Type B pancreatic cell (in vitro differentiated cells): Measurements from ENCODE around the gene TNFRSF9. TPM values are rescaled to one million over a fixed set of nuclear protein-coding genes. Genes with fewer than 3 reads are reported as not detected.

Experiments
- DNase-seq: peaks from one replicate; pipeline ENCODE4 v3.0.0; 2021; ENCODE audit warnings: mixed read lengths; ENCODE audit not compliant: unreplicated experiment; ENCODE audit errors: extremely low spot score
- H3K27ac Mint-ChIP-seq: 2 replicates; pipeline ENCODE4 v1.8.0; 2021; ENCODE audit warnings: mild to moderate bottlenecking, mixed read lengths
- H3K27me3 Mint-ChIP-seq: 2 replicates; pipeline ENCODE4 v1.8.0; 2021; ENCODE audit warnings: mixed read lengths
- H3K36me3 Mint-ChIP-seq: 2 replicates; pipeline ENCODE4 v1.8.0; 2021; ENCODE audit warnings: mixed read lengths
- H3K4me1 Mint-ChIP-seq: one replicate; pipeline ENCODE4 v1.8.0; 2021; ENCODE audit warnings: mixed read lengths; ENCODE audit not compliant: unreplicated experiment
- H3K4me3 Mint-ChIP-seq: 2 replicates; pipeline ENCODE4 v1.8.0; 2021; ENCODE audit warnings: mild to moderate bottlenecking, mixed read lengths
- H3K9me3 Mint-ChIP-seq: 2 replicates; pipeline ENCODE4 v1.8.0; 2021; ENCODE audit warnings: mixed read lengths
- CTCF ChIP-seq: fragments of 200-600 bp; sonication (generic); conservative IDR thresholded peaks from 2 replicates; pipeline ENCODE4 v1.5.0; 2021; ENCODE audit warnings: antibody characterized with exemption, mild to moderate bottlenecking
- total RNA-seq: library from RNA; stranded (reverse); gene quantifications from 2 replicates; pipeline ENCODE4 v1.2.1, GENCODE V29; 2021; ENCODE audit warnings: low replicate concordance

TNFRSF9 gene
- total RNA-seq, 1 donor from 2014 or later, result 0.39 TPM

- no peak overlapping the region for H3K27ac Mint-ChIP-seq
- H3K9me3 Mint-ChIP-seq, result no peaks in the 10 kb centered on the region
- H3K4me1 Mint-ChIP-seq, result no peaks in the 10 kb centered on the region
- H3K27me3 Mint-ChIP-seq, result peaks cover 14% of the 10 kb centered on the region
- no peak for DNase-seq
- H3K4me3 Mint-ChIP-seq, result no peak overlapping the region
- H3K36me3 Mint-ChIP-seq, result no peaks in the 10 kb centered on the region
- TF ChIP-seq CTCF, result no peak
Observed at GRCh38 chr1:7912743-7913557, 27.7 kb downstream of the TNFRSF9 start.

GRCh38 chr1:7912145-7912544, 28.5 kb downstream of the TNFRSF9 start:
- DNase-seq, result no peak
- no peak for TF ChIP-seq CTCF
- Mint-ChIP-seq H3K27ac (no peak overlapping the region), H3K4me3 (no peak overlapping the region), H3K27me3 (peaks cover 14% of the 10 kb centered on the region), H3K36me3 (no peaks in the 10 kb centered on the region), H3K4me1 (no peaks in the 10 kb centered on the region), H3K9me3 (no peaks in the 10 kb centered on the region)

- Mint-ChIP-seq H3K27ac (no peak overlapping the region), H3K4me1 (no peaks in the 10 kb centered on the region), H3K36me3 (no peaks in the 10 kb centered on the region), H3K4me3 (no peak overlapping the region), H3K27me3 (peaks cover 7% of the 10 kb centered on the region), H3K9me3 (no peaks in the 10 kb centered on the region)
- no peak for DNase-seq
- TF ChIP-seq CTCF, result no peak
Observed at GRCh38 chr1:7905262-7905661, 35.4 kb downstream of the TNFRSF9 start.

GRCh38 chr1:7902478-7903085, 38.1 kb downstream of the TNFRSF9 start:
- DNase-seq, result peak; percentile 72
- Mint-ChIP-seq H3K27me3 (peaks cover 7% of the 10 kb centered on the region), H3K4me3 (no peak overlapping the region), H3K27ac (no peak overlapping the region), H3K4me1 (no peaks in the 10 kb centered on the region), H3K9me3 (no peaks in the 10 kb centered on the region), H3K36me3 (no peaks in the 10 kb centered on the region)
- TF ChIP-seq CTCF, result peak; percentile 84

- DNase-seq, result peak; percentile 22
- no peaks in the 10 kb centered on the region for H3K4me1 Mint-ChIP-seq
- H3K36me3 Mint-ChIP-seq, result no peaks in the 10 kb centered on the region
- no peak for TF ChIP-seq CTCF
- H3K9me3 Mint-ChIP-seq, result no peaks in the 10 kb centered on the region
- H3K27me3 Mint-ChIP-seq, result peaks cover 7% of the 10 kb centered on the region
- no peak overlapping the region for H3K4me3 Mint-ChIP-seq
- H3K27ac Mint-ChIP-seq, result no peak overlapping the region
Observed at GRCh38 chr1:7899741-7900140, 40.9 kb downstream of the TNFRSF9 start.
